PC-3 (cell line): Measurements from ENCODE around the gene IL17REL.

Experiments
- CTCF ChIP-seq: fragments of 300-600 bp; sonication (generic); conservative IDR thresholded peaks from 2 replicates; pipeline ENCODE4 v1.5.1; 2017; ENCODE audit warnings: antibody characterized with exemption, low read depth, mild to moderate bottlenecking, low read length
- EZH2 ChIP-seq: fragments of 300-600 bp; sonication (generic); IDR thresholded peaks from one replicate; pipeline ENCODE4 v1.6.1; 2017; ENCODE audit warnings: antibody characterized with exemption, mild to moderate bottlenecking, low read length; ENCODE audit not compliant: unreplicated experiment

DNA sequence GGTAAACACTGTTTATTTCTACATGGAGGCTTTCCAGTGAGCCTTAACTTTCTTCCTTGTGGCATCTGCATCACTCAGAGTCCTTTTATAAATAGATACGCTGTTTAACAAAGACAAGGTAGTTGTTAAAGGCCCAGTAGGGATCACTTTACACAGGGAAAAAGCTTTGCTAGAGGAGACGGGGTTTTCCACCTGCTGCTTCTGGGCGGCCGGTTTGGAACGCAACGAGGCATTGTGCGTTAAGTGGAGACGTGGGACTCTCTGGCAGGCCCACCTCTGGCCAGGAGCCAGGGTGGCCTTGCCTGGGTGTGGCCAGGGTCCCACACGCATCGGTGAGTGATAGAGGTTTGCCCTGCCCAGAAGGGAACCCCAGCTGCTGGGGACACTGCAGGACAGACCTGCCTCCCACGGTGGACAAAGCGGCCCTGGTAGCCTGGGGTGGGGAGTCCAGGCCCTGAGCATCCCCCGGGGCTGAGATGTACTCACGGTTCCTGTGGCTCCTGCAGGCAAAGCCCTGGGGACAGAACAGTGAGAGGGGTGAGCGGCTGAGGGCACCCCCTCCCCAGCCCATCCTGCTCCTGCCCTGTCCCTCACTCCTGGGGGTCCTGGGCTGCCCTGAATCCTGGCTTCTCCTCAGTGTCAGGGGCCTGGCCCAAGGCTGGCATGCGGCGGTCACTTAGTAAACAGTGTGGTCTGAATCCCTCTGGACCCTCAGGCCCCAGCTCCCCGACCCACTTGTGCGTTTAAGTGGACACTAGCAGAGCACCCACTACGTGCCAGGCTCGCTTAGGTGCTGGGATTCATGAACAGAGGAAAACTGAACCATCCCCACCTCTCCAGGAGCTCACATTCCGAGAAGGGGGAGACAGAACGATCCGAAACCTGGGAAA is 4.2 kb downstream of the IL17REL start:
- TF ChIP-seq CTCF = no peak
- no peak for TF ChIP-seq EZH2
